GM10266 (cell line): ENCODE measurements around the gene KCNH8.

ENCODE experiments used
- DNase-seq: peaks from one replicate; pipeline ENCODE4 v3.0.0; 2012; ENCODE audit errors: extremely low spot score
- CTCF ChIP-seq: IDR thresholded peaks from 2 replicates; pipeline ENCODE4 v1.5.1; 2012; ENCODE audit warnings: mild to moderate bottlenecking, low read depth; ENCODE audit not compliant: control insufficient read depth, insufficient read depth; ENCODE audit errors: missing control alignments

KCNH8 gene

GRCh38 chr3:19270481-19270880 lies 122.2 kb downstream of the KCNH8 start:
- DNase-seq, result no peak
- no peak for TF ChIP-seq CTCF

GRCh38 chr3:19272296-19272695 lies 124.0 kb downstream of the KCNH8 start:
- no peak for TF ChIP-seq CTCF

GRCh38 chr3:19273091-19273490 lies 124.8 kb downstream of the KCNH8 start:
- no peak for TF ChIP-seq CTCF
- no peak for DNase-seq

More at GRCh38 chr3:19272296-19272695, 124.0 kb downstream of the KCNH8 start:
- no peak for DNase-seq

- no peak for TF ChIP-seq CTCF
- no peak for DNase-seq
Observed at GRCh38 chr3:19274576-19274975, 126.3 kb downstream of the KCNH8 start.

- no peak for TF ChIP-seq CTCF
- DNase-seq, result no peak
Observed at GRCh38 chr3:19284974-19285373, 136.7 kb downstream of the KCNH8 start.

GRCh38 chr3:19293295-19293694 lies 145.0 kb downstream of the KCNH8 start:
- DNase-seq, result no peak
- no peak for TF ChIP-seq CTCF

- no peak for TF ChIP-seq CTCF
- DNase-seq, result no peak
Observed at GRCh38 chr3:19295208-19295607, 146.9 kb downstream of the KCNH8 start.
